Chondrocyte (in vitro differentiated cells): Measurements from ENCODE around the gene LARGE2. TPM values are rescaled to one million over a fixed set of nuclear protein-coding genes. Genes with fewer than 3 reads are reported as not detected.

ENCODE experiments used
- DNase-seq: peaks from one replicate; pipeline ENCODE4 v3.0.0; 2021; ENCODE audit warnings: mixed read lengths, low spot score
- H3K27ac Mint-ChIP-seq: one replicate; pipeline ENCODE4 v1.8.0; 2021; ENCODE audit warnings: mild to moderate bottlenecking, moderate library complexity, mixed read lengths; ENCODE audit not compliant: unreplicated experiment
- H3K27me3 Mint-ChIP-seq: 2 replicates; pipeline ENCODE4 v1.8.0; 2021; ENCODE audit warnings: low read depth, mixed read lengths
- H3K36me3 Mint-ChIP-seq: 2 replicates; pipeline ENCODE4 v1.8.0; 2021; ENCODE audit warnings: low read depth, mixed read lengths
- H3K4me1 Mint-ChIP-seq: 2 replicates; pipeline ENCODE4 v1.8.0; 2021; ENCODE audit warnings: low read depth, mild to moderate bottlenecking, mixed read lengths
- H3K4me3 Mint-ChIP-seq: one replicate; pipeline ENCODE4 v1.8.0; 2021; ENCODE audit warnings: mild to moderate bottlenecking, moderate library complexity, mixed read lengths; ENCODE audit not compliant: unreplicated experiment
- H3K9me3 Mint-ChIP-seq: 2 replicates; pipeline ENCODE4 v1.8.0; 2021; ENCODE audit warnings: low read depth, mixed read lengths
- total RNA-seq: library from RNA; stranded (reverse); gene quantifications from 3 replicates; pipeline ENCODE4 v1.2.1, GENCODE V29; 2021
- TF ChIP-seq, protein P1 (sequence below): fragments of 200-600 bp; sonication (generic); IDR thresholded peaks from 2 replicates; pipeline ENCODE4 v1.5.0; 2021; ENCODE audit warnings: antibody characterized with exemption, mild to moderate bottlenecking, moderate library complexity

Gene LARGE2
- total RNA-seq, 1 donor from 2014 or later, result not detected

DNA sequence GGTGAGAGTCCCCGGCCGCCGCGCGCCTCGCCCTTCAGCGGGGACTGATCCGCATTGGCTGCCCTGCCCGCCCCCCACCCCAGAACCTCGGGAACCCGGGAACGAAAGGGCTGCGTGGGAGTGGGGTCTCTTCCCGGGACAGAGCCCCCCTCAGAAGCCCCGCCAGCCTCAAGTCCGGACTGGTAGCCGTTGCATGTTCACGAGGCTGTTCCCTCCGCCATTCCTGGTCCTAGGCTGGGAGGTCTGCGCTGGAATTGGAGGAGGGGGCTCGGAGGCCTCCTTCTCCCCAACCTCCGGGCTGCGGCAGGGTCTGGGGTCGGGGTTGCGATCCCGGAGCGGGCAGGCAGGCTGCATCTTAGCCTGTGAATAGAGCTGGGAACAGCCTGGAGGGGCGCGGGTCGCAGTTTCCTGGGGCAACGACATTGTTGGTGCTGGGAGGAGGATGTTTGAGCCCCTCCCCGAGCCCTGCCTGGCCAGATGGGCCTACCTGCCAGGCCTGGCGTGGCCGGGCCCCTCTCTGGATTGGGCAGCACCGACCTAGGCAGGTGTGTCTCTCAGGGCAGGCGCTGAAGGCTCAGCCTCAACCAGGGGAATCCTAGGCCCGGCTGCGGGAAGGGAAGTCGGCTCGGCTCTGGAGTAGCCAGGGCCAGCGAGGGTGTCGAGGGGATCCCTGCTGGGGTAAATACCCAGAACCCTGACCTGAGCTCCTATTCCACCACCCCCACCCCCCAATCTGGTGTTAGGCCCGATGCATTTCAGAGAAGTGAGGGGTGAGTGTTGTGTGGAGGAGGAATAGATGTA lies 36.3 kb upstream of the LARGE2 start:
- Mint-ChIP-seq H3K27ac (no peak overlapping the region), H3K9me3 (no peaks in the 10 kb centered on the region)

GRCh38 chr11:45886816-45887520 lies 35.5 kb upstream of the LARGE2 start:
- H3K27me3 Mint-ChIP-seq, result peaks cover 10% of the 10 kb centered on the region
- peak; percentile 42 for DNase-seq
- peaks cover 5% of the 10 kb centered on the region for H3K36me3 Mint-ChIP-seq
- TF ChIP-seq, protein P1, sequence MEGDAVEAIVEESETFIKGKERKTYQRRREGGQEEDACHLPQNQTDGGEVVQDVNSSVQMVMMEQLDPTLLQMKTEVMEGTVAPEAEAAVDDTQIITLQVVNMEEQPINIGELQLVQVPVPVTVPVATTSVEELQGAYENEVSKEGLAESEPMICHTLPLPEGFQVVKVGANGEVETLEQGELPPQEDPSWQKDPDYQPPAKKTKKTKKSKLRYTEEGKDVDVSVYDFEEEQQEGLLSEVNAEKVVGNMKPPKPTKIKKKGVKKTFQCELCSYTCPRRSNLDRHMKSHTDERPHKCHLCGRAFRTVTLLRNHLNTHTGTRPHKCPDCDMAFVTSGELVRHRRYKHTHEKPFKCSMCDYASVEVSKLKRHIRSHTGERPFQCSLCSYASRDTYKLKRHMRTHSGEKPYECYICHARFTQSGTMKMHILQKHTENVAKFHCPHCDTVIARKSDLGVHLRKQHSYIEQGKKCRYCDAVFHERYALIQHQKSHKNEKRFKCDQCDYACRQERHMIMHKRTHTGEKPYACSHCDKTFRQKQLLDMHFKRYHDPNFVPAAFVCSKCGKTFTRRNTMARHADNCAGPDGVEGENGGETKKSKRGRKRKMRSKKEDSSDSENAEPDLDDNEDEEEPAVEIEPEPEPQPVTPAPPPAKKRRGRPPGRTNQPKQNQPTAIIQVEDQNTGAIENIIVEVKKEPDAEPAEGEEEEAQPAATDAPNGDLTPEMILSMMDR, result no peak
- no peaks in the 10 kb centered on the region for H3K9me3 Mint-ChIP-seq
- no peak overlapping the region for H3K27ac Mint-ChIP-seq
- H3K4me1 Mint-ChIP-seq, result peaks cover 6% of the 10 kb centered on the region
- no peak overlapping the region for H3K4me3 Mint-ChIP-seq

More for the DNA sequence above, 36.3 kb upstream of the LARGE2 start:
- Mint-ChIP-seq H3K36me3 (peaks cover 5% of the 10 kb centered on the region), H3K4me3 (peak overlapping the region; percentile 6), H3K27me3 (peaks cover 7% of the 10 kb centered on the region), H3K4me1 (peaks cover 6% of the 10 kb centered on the region)
- DNase-seq, result peak; percentile 89
- TF ChIP-seq, protein P1, result no peak

GRCh38 chr11:45887587-45887986 lies 34.9 kb upstream of the LARGE2 start:
- H3K4me3 Mint-ChIP-seq, result no peak overlapping the region
- no peak for DNase-seq
- TF ChIP-seq, protein P1, result no peak
- H3K27ac Mint-ChIP-seq, result no peak overlapping the region
- no peaks in the 10 kb centered on the region for H3K9me3 Mint-ChIP-seq
- peaks cover 13% of the 10 kb centered on the region for H3K27me3 Mint-ChIP-seq
- no peaks in the 10 kb centered on the region for H3K36me3 Mint-ChIP-seq
- H3K4me1 Mint-ChIP-seq, result peaks cover 6% of the 10 kb centered on the region

DNA sequence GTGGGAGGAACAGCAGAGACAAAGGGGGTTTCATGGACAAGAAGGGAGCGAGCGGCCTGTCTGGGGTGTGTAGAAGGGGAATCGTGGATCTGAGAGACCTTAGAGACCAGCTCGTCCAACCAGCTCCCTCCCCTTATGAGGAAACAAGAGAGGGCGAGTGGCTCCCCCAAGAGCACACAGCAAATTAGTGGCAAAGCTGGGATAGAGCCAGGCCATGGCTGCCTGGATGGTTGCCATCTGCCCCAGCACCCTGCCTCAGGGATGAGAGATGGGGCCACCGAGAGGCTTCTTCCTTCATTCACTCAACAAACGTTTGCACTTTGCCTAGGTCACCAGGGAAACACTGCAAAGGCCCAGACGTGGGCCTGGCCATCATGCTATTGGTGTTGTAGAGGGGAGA lies 32.9 kb upstream of the LARGE2 start:
- H3K4me1 Mint-ChIP-seq, result peaks cover 6% of the 10 kb centered on the region
- H3K27me3 Mint-ChIP-seq, result peaks cover 16% of the 10 kb centered on the region
- DNase-seq, result no peak
- no peak overlapping the region for H3K27ac Mint-ChIP-seq
- no peak overlapping the region for H3K4me3 Mint-ChIP-seq
- no peaks in the 10 kb centered on the region for H3K9me3 Mint-ChIP-seq
- H3K36me3 Mint-ChIP-seq, result no peaks in the 10 kb centered on the region
- TF ChIP-seq, protein P1, result no peak

DNA sequence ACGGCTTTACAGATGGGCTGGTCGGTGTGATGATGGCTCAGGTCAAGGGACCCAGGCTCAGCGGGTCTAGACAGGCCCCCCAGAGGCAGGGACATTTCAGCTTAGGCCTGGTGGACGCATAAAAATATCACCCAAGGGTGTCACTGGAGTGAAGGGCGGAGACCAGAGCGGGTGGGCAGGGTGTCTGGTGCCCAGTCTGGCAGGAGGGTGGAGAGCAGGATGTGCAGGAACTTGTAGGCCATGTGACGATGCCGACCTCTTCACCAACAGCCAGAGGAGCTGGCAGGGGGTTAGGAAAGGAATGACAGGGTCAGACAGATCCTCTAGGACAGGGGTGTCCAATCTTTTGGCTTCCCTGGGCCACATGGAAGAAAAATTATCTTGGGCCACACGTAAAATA lies 32.5 kb upstream of the LARGE2 start:
- no peak for DNase-seq
- no peak overlapping the region for H3K4me3 Mint-ChIP-seq
- peaks cover 4% of the 10 kb centered on the region for H3K4me1 Mint-ChIP-seq
- TF ChIP-seq, protein P1, result no peak
- peaks cover 18% of the 10 kb centered on the region for H3K27me3 Mint-ChIP-seq
- no peak overlapping the region for H3K27ac Mint-ChIP-seq
- no peaks in the 10 kb centered on the region for H3K36me3 Mint-ChIP-seq
- H3K9me3 Mint-ChIP-seq, result no peaks in the 10 kb centered on the region
